Stimulated activated CD8-positive, alpha-beta memory T cell treated with anti-CD3 and anti-CD28 coated beads, Interleukin-4, amount 100 ng/mL, for 1 hour (primary cell): Measurements from ENCODE around the gene TNS3.

Experiments
- DNase-seq, 2 donors: peaks; one replicate each; pipeline ENCODE4 v3.0.0-alpha.2; 2020; ENCODE audit warnings: low read depth in 2 of 2, low spot score in 1 of 2

Gene TNS3

DNA sequence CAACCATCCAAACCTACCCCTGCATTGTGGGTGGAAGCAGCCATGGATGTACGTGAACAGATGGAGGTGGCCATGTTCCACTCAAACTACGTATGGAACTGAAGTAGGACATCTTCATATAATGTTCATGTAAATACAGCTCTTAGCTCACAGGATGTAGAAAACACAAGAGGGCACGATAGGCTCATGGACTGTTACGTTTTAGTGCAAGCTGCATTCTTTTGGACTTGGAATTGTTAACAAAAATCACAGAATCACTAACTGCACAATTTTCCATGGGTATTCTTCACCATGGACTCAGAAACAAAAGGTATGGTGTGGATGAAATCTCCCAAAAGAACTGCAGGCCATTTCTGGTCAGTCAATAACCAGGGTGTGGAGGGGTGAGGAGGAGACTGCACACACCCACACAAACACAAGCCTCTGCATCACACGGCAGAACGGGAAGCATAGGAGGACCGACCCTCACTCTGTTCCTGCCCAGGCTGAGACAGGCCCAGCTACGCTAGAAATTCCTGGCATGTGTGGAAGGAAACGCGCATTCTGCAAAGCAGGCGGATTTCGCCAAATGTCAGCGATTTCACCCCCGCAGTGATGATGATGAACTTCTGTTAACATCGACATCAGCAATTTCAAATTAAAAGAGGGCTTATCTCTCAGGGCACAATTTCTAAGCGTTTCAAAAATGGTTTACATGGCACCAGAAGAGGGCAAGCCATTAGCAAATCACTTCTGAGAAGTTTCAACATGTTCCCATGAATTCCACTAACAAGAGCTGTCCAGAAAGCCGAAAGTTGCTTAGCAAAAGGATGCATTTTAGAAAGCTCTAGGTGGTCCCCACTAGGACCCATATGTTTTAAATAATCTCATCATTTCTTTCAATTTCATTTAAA lies 149.0 kb downstream of the TNS3 start:
- DNase-seq, result no peak

DNA sequence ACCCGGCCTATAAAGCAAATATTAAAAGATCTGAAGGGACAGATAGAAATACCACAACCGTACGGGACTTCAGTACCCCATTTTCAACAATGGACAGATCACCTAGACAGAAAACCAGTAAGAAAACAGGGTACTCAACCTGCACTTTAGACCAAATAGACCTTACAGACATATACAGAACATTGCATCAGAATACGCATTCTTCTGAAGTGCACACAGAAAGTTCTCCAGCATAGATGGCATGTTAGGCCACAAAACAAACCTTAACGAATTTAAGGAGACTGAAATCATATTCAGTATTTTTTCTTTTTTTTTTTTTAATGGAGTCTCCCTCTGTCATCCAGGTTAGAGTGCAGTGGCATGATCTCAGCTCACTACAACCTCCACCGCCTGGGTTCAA lies 151.5 kb downstream of the TNS3 start:
- no peak for DNase-seq

DNA sequence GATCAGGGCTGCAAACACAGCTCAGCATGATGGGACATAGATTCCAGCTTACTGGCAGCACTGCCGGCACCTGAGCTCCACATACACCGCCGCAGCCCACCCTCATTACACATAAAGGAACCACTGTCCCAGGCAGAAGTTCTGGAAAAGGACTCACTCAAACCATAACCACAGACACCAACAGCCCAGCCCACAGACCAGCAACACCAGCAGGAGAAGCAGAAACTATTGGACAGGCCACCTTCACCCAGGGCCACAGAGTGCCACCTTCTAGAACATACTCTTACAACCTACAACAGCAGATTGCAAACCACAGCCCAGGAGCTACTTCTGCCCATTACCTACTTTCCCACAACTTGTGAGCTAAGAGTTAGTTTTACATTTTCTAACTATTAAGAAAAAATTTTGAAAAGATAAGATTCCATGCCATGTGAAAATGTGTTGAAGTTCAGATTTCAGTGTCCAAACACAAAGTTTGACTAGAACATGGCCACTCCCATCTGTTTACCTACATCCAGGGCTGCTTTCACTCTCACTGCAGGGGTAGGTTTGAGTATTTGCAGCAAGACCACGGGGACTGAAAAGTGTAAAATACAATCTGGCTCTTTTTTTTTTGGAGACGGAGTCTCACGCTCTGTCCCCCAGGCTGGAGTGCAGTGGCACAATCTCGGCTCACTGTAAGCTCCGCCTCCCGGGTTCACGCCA lies 153.0 kb downstream of the TNS3 start:
- DNase-seq, result no peak

DNA sequence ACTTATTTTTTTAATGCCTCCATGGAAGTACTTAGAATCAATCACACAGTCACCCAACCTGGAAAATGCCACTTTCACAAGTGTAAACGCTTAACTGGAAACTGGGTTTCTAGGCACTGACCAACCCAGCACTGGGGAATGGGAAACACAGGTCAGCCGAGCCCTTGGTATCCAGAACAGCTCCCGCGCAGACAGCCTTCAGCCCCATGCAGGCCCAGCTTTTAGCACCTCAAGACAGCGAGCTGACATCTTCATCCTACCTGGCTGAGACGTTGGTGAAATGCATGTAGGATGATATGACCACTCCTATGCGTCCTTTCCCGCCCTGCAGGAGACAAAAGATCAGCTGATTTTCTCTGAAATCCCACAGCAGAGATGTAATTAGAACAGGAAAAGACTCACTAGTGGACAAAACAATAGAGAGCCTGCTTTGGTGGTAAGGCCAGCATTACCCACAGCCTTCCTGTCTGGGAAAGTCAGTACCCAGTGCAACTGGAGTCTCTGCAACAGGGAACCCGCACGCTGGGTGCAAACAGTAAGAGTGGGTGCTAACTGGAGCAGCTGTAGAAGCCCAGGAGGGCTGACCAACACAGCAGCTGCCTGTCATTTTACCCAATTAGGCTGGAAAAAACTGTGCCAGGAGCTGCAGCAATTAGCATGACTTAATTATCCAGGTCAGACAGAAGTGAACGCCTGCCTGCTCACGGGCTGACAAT lies 153.7 kb downstream of the TNS3 start:
- no peak for DNase-seq

DNA sequence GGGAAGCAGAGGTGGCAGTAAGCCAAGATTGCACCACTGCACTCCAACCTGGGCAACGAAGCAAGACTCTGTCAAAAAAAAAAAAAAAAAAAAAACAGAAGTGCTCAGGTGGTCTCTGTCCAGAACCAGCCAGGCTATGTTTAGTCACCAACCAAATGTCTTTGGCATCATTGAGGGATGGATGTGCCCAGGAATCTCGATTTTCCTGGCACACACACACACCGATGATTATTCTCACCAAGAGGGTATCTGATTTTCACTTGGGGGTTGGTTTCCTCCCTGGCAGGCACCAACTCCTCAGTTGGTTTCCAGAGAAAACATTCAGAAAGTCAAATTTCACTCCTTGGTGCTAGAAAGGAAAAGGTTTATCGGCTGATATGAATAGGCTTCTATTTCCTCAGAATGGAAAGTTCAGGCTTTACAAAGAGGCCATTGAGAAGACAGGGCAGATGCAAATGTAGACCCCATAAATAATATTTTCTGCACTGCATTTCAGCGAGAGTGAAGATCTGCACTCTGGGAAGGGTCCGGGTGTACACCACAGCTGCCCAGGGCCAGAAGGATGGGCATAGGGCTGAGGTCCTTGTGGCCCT lies 154.8 kb downstream of the TNS3 start:
- no peak for DNase-seq

DNA sequence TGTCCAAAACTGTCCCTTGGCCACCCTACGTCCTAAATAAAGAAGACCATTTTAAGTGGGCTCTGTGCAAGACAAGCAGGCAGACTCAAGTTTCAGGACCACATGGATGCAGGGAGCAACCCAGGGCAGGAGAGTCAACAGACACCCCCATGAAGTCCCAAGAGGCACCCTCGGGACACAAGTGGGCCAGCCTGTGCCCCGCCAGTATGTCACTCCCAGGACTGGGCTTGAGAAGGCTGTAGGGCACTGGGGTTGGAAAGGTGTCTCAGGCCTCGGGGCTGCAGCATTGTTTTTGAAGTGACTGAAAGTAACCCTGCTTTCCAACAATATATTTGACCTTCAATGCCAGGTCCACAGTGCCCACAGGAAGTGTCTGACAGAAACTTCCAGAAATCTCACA lies 157.4 kb downstream of the TNS3 start:
- DNase-seq, result no peak

DNA sequence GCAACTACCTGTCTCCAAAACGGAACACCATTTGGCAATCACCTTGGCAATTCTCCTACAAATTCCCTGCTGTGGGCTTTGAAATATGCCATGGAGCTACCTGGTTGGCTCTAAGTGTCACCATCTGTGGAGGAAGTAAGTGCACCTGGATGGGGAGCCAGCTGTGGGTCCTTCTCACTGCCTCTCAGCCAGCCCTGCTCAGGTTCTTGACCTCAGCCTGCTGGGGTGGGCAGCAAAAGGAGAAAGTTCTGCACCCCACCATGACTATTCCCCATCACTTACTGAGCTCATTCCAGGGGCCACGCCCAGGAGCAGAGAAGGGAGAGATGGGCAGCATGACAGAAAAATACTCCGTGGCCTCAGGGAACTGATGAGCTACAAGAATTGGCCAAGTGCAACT lies 158.7 kb downstream of the TNS3 start:
- DNase-seq, result no peak

DNA sequence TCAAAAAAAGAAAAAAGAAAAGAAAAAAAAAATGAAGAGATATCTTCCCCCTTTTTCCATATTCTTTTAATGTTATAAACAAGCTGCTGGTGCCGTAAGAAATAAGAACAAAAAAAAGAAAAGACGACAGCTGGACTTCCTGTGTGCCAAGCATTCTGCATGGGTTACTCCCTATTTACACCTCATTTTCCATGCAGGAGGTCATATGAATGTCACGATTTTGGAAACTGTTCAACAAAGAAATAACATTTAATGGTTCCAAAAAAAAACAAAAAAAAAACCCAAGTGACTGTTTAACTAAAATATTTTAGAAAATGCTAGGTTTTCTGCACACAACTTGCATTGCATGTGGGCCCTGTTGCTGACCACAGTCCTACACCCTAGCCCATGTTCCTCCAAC lies 159.3 kb downstream of the TNS3 start:
- no peak for DNase-seq

DNA sequence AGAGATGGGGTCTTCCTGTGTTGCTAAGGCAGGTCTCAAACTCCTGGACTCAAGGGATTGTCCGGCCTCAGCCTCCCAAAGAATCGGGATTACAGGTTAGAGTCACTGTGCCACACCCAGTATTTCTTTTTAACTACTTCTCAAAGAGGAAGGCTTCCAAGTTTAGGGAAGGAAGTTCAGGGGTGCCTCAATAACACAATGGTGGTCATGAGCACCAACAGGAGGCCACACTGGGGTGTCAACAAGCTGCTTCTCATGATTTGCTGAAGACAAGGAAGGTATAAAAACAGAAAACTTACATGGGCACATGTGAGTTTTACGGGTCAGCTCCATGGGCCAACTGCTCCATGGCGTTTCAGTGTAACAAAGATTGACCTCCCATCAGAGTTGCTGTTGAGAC lies 160.5 kb downstream of the TNS3 start:
- DNase-seq, result no peak

DNA sequence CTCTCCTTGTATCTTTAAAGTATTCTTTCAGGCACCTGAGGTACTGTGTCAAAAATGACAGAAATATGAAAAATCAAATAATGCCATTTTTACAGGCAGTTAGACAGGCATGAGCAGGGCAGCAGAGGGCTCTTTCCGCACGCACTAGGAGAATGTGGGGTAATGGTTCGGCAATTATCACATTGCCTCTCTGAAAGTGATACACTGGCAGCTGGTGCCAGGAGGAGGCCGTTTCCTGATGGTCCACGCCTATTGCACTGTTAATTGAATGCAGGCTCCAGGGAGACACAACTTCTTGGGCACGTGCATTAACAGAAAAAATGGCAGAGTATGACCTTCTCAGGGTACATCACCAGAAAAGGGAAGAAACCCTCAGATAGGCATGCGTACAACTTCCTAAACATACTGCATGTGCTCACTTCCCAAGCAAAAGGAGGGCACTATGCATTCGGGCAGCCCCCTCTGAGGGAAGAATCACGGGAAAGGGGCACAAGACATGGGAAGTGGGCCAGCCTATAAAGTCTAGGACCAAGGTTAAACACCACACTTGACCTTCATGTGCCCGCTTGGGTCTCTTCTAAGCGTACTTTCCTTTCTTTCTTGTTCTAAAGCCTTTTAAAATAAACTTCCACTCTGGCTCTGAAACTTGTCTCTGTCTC lies 161.7 kb downstream of the TNS3 start:
- no peak for DNase-seq

DNA sequence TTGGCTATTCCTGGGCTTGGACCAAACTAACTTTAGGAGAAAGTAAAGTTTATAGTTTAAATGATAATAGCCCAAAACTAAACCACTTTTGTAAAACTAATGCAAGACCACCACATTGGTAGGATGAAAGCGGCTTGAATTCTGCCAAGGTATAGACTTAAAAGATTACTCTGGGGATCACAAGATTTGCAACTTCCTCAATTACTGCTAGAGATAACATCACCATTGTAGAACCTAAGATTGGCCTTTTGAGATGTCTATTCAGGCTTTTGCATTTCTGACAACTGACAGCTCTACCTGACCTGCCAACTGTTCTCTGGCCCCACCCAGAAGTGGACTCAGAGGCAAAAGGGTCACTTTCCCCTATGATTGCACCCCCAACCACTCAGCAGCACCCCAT lies 162.4 kb downstream of the TNS3 start:
- DNase-seq, result no peak

DNA sequence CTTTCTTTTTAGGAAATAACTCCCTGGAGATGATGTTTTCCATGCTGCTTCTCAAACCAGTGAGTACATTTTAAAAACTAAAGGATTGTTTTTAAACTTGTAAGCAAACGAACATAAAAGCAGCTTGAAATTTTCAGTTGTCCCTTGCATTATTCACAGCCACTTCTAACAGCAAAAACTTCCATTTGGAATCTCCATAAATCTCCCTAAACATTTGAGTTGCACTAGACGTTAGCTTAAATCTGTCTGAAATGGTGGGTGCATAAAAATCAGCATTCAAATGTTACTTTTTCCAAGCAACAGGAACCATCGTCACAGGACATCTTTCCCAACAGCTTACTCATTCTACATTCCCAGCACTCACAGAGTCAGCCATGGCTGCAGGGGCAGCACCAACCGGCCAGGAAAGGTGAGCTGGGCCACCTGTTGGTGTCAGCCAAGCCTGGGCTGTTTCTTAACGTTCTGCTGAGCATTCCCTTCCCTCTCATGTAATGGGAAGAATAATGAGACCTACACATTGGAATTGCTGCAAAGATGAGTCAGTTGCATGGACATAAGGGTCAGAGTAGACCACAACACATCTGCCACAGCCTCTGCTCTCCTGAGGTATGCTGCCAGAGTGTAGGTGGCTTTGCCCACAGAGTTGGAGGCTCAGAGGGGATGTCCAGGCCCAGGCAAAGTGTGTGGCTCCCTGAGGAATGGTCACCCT lies 163.2 kb downstream of the TNS3 start:
- DNase-seq, result no peak

DNA sequence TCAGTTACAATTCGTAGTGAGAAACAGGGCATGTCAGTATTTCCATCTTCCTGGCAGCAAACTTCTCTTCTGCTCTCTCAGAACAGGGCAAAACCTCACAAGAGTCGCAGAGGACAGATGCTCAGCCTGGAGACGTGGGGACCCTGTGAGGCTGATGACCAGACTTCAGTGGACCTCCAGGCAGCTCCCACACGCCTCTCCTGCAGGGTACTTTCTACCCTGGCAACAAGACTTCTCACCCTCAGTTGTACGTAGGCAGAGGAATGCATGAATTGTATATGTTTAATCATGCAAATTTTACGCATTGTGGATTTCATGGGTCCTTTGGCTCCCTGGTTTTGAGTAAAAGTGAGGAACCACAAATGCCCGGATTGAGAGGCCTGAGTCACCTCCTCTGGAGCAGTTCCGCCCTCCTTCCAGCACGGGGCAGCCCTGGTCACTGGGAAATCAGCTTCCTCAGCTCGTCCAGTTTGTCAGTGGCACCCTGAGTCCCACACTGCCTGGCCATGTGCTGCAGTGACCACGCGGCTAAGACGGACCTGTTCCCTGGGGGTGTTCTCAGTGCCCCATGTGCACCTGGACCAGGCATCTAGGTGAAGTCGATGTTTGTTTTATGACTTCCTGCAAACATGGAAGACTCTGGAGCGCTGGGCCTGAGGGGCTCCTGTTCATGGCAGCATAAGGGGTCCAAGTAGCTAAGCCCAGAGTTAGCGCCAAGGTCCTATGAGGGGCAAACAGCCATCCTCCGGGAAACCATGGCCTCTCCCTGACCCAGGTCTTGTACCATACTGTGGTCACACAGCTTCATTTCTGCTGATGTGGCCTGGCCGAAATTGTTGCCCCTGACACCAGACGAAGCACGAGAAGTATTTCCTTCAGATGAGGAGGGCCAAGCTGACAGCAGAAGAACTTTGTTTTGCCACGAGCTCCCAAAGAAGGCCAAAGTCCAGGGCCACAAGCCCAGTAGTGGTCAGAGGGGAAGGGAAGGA lies 165.1 kb downstream of the TNS3 start:
- DNase-seq, result no peak

DNA sequence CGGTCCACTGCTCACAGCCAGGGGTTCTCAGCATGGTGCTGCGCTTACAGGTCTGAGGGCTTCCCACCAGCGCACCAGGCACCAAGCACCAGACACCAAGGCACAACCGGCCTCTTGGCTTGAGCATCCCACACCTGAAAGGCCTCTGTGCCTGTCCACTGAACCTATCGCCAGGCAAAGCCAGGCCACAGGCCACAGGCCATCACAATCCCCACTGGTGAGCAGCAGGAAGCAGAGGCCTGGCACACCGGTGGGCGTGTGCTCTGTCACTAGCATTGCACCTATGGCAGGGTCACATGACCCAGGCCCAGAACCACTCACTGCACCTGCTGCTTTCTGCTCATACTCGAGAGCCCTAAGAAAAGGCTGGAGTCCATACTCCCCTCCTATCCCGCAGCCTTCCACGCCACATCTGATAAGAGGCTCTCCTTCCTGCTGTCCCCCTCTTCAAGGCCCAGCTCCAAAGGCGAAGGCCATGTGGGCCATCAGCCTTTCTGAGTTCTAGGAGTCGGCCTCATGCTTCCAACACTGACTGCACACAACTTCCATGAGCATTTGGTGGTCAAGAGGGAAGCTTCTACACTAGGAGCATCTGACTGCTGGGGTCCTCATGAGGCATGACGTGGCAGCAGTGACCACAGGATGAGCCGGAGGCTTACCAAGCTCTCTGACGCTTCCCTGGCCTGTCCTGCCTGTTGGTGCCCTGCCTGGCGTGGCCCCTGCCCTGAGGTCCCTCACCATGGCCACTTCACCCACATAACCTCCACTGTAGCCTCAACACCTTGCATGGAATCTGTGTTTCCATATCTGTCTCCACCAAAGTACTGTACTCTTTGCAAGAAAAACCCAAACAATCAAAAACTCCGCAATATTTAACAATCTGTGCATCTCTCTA lies 166.3 kb downstream of the TNS3 start:
- no peak for DNase-seq

DNA sequence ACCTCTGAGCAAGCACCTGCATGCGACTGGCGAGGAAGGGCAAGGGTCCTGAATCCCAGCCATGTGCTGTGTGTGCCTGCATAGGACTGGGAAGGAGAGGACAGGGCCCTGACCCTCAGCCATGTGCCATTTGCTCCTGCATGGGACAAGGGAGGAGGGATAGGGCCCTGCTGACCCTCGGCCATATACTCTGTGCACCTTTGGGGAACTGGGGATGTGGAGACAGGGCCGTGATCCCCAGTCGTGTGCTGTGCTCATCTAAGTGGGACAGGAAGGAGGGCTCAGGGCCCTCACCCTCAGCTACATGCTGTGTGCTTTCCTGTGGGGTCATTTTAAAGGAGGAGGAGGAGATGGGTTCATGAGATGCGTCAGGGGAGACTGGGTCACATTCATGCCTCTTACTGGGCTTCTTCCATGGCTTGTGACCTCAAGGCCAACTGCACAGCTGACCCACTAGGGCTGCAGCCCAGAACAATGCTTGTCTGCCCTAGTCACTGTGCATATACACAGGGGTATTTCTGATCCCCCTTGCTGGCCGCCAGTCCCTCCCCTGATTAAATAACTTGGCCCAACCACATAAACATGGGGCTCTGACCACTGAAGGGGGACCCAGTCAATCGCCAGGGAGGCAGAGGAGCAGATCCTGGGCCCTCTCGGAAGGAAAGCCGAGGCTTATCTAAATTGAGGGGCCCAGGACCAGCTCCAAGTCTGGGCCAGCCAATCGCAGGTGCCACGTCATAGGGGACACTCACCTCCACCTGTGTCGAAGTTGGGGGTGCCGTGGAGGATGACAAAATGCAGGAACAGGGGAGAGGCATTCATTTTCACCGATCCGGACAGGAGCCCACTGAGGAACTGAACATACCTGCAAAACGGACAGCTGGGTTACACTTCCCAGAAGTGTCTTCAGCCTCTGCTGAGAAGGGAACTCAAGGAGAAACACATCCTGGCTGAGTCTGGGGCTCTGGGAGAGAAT lies 167.3 kb downstream of the TNS3 start:
- no peak for DNase-seq

DNA sequence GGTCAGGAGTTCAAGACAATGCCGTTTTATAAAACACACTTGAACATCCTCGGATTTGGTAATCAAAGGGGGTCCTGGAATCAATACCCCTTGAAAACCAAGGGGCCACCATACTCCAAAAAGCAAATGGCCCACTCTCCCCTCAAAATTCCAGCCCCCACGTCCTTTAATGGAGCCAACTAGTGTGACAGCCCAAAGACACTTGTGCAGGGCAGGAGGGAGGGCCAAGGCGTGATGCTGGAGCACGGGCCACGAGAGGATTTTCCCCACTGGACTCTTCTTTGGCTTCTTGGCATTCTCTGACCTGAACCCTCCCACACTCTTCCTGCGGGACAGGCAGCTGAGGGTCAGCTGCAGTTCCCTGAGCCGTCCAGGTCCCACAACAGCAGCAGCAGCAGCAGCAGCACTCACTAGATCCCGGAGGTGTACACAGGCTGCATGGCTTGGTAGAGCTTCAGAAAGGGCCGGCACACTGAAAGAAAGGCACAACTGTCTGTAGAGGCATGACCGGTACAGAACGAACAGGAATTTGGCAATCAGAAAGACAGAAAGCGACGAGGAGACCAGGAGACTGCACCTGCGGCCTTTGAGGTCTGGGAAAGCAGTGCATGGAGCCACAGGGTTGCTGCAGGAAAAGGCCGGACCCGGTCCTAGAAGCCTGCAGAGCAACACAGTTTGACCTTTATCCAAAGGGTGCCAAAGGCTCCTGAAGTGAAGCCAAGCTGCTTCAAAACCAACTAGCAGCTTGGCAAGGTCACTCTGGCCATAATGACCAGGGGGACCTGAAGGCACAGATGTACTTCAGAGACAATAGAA lies 168.2 kb downstream of the TNS3 start:
- DNase-seq, result no peak
